Immature natural killer cell (primary cell): ENCODE results near the gene GIPC1. TPM values are rescaled to one million over a fixed set of nuclear protein-coding genes. Genes with fewer than 3 reads are reported as not detected.
A peak's percentile ranks its signal among the peaks of the same experiment; 100 is the strongest.
"Not testable (repeated sequence)": the region's sequence is repeated elsewhere in the genome, so short reads cannot be mapped to it uniquely, and the experiment has no call there.

Experiments
- DNase-seq, 3 donors: peaks; one replicate each; pipeline ENCODE4 v3.0.0; 2022; ENCODE audit warnings: mixed read lengths in 1 of 3
- H3K27ac Mint-ChIP-seq, 6 donors: one replicate each; pipeline ENCODE4 v1.8.0; 2020; ENCODE audit warnings: mixed read lengths in 6 of 6, mild to moderate bottlenecking in 5 of 6, inconsistent platforms in 4 of 6, moderate library complexity in 3 of 6
- H3K27me3 Mint-ChIP-seq, 3 donors: one replicate each; pipeline ENCODE4 v1.8.0; 2020 to 2021; ENCODE audit warnings: low read depth in 3 of 3, mild to moderate bottlenecking in 3 of 3, mixed read lengths in 3 of 3, moderate library complexity in 3 of 3, inconsistent platforms in 1 of 3
- H3K36me3 Mint-ChIP-seq, 3 donors: one replicate each; pipeline ENCODE4 v1.8.0; 2020; ENCODE audit warnings: mixed read lengths in 3 of 3, inconsistent platforms in 2 of 3, mild to moderate bottlenecking in 2 of 3
- H3K4me1 Mint-ChIP-seq, 2 donors: one replicate each; pipeline ENCODE4 v1.8.0; 2020; ENCODE audit warnings: inconsistent platforms in 2 of 2, mild to moderate bottlenecking in 2 of 2, mixed read lengths in 2 of 2, moderate library complexity in 1 of 2
- H3K4me3 Mint-ChIP-seq, 5 donors: one replicate each; pipeline ENCODE4 v1.8.0; 2020; ENCODE audit warnings: mild to moderate bottlenecking in 5 of 5, mixed read lengths in 5 of 5, inconsistent platforms in 3 of 5, moderate library complexity in 3 of 5
- H3K9me3 Mint-ChIP-seq, 6 donors: one replicate each; pipeline ENCODE4 v1.8.0; 2020; ENCODE audit warnings: mild to moderate bottlenecking in 6 of 6, mixed read lengths in 6 of 6, inconsistent platforms in 4 of 6, moderate library complexity in 3 of 6
- polyA plus RNA-seq, 3 donors: library from polyadenylated mRNA; unstranded; fragments of 300-500 nt; fragmentation: Illumina TruSeq; gene quantifications; one replicate each; pipeline ENCODE4 v1.2.3, GENCODE V29; 2021

GIPC1 gene
- 10 to 100 TPM; 42.0 to 49.0 (median 47.0) TPM for polyA plus RNA-seq

- peaks cover 0 to 4% (median 0%) of the 10 kb centered on the region in 3 donors for H3K27me3 Mint-ChIP-seq
- no peaks in the 10 kb centered on the region for H3K9me3 Mint-ChIP-seq
- DNase-seq: peak; percentile 84 to 87 (median 86)
- H3K27ac Mint-ChIP-seq: peak within 1 kb of the TSS; percentile 65 to 91 (median 86)
- peaks cover 24 to 25% of the 10 kb centered on the region in 2 donors for H3K4me1 Mint-ChIP-seq
- peak within 1 kb of the TSS; percentile 81 to 85 (median 83) for H3K4me3 Mint-ChIP-seq
- H3K36me3 Mint-ChIP-seq: peaks cover 0 to 4% (median 3%) of the 10 kb centered on the region in 3 donors
These were observed at the start of gene GIPC1 for GRCh38 chr19:14496029-14496833. Gene GIPC1 (minus strand): TSS chr19:14496127. CDS start chr19:14482976, 13,151 bp downstream.

GRCh38 chr19:14545716-14546082, 49.8 kb upstream of the GIPC1 start:
- peaks cover 6 to 18% of the 10 kb centered on the region in 2 donors for H3K4me1 Mint-ChIP-seq
- DNase-seq: no peak
- H3K36me3 Mint-ChIP-seq: peaks cover 3 to 5% (median 4%) of the 10 kb centered on the region in 3 donors
- no peak overlapping the region for H3K27ac Mint-ChIP-seq
- H3K9me3 Mint-ChIP-seq: no peaks in the 10 kb centered on the region
- H3K27me3 Mint-ChIP-seq: no peaks in the 10 kb centered on the region
- no peak overlapping the region for H3K4me3 Mint-ChIP-seq

GRCh38 chr19:14544977-14545715, 49.2 kb upstream of the GIPC1 start:
- DNase-seq: no peak
- no peaks in the 10 kb centered on the region for H3K9me3 Mint-ChIP-seq
- H3K36me3 Mint-ChIP-seq: peaks cover 3 to 5% (median 4%) of the 10 kb centered on the region in 3 donors
- peaks cover 4 to 12% of the 10 kb centered on the region in 2 donors for H3K4me1 Mint-ChIP-seq
- H3K4me3 Mint-ChIP-seq: no peak overlapping the region
- H3K27me3 Mint-ChIP-seq: no peaks in the 10 kb centered on the region
- H3K27ac Mint-ChIP-seq: peak overlapping the region in 2 of 6 donors; percentile 8 to 68

GRCh38 chr19:14544047-14544446, 48.1 kb upstream of the GIPC1 start:
- DNase-seq: no peak
- H3K4me3 Mint-ChIP-seq: no peak overlapping the region
- no peaks in the 10 kb centered on the region for H3K36me3 Mint-ChIP-seq
- H3K27ac Mint-ChIP-seq: no peak overlapping the region
- H3K27me3 Mint-ChIP-seq: no peaks in the 10 kb centered on the region
- H3K4me1 Mint-ChIP-seq: peaks cover 6 to 16% of the 10 kb centered on the region in 2 donors
- H3K9me3 Mint-ChIP-seq: no peaks in the 10 kb centered on the region

- Mint-ChIP-seq H3K27ac (no peak overlapping the region), H3K4me1 (peaks cover 6 to 16% of the 10 kb centered on the region in 2 donors), H3K9me3 (no peaks in the 10 kb centered on the region), H3K36me3 (no peaks in the 10 kb centered on the region), H3K27me3 (no peaks in the 10 kb centered on the region), H3K4me3 (no peak overlapping the region)
- no peak for DNase-seq
These were observed 46.9 kb upstream of the GIPC1 start for GRCh38 chr19:14542711-14543328.

- H3K4me1 Mint-ChIP-seq: peaks cover 11 to 16% of the 10 kb centered on the region in 2 donors
- H3K4me3 Mint-ChIP-seq, H3K27ac Mint-ChIP-seq, H3K36me3 Mint-ChIP-seq, H3K9me3 Mint-ChIP-seq, DNase-seq, H3K27me3 Mint-ChIP-seq: not testable (repeated sequence)
These were observed 46.1 kb upstream of the GIPC1 start for GRCh38 chr19:14541979-14542378.

GRCh38 chr19:14540741-14541525, 45.0 kb upstream of the GIPC1 start:
- Mint-ChIP-seq H3K4me1 (peaks cover 11 to 16% of the 10 kb centered on the region in 2 donors), H3K4me3 (no peak overlapping the region), H3K9me3 (no peaks in the 10 kb centered on the region), H3K36me3 (no peaks in the 10 kb centered on the region), H3K27ac (peak overlapping the region in 3 of 6 donors; percentile 31 to 60 (median 48)), H3K27me3 (no peaks in the 10 kb centered on the region)
- DNase-seq: no peak

GRCh38 chr19:14536926-14537692, 41.2 kb upstream of the GIPC1 start:
- peak in 1 of 3 donors; percentile 23 for DNase-seq
- no peak overlapping the region for H3K27ac Mint-ChIP-seq
- H3K4me1 Mint-ChIP-seq: peaks cover 14% of the 10 kb centered on the region in 2 donors
- no peaks in the 10 kb centered on the region for H3K9me3 Mint-ChIP-seq
- peak overlapping the region in 1 of 5 donors; percentile 8 for H3K4me3 Mint-ChIP-seq
- H3K36me3 Mint-ChIP-seq: no peaks in the 10 kb centered on the region
- no peaks in the 10 kb centered on the region for H3K27me3 Mint-ChIP-seq

GRCh38 chr19:14533450-14533849, 37.5 kb upstream of the GIPC1 start:
- H3K9me3 Mint-ChIP-seq: no peaks in the 10 kb centered on the region
- H3K4me1 Mint-ChIP-seq: peaks cover 29 to 30% of the 10 kb centered on the region in 2 donors
- peaks cover 6 to 13% (median 8%) of the 10 kb centered on the region in 3 donors for H3K27me3 Mint-ChIP-seq
- no peaks in the 10 kb centered on the region for H3K36me3 Mint-ChIP-seq
- no peak for DNase-seq
- H3K27ac Mint-ChIP-seq: peak overlapping the region in 1 of 6 donors; percentile 22
- H3K4me3 Mint-ChIP-seq: no peak overlapping the region

- Mint-ChIP-seq H3K4me1 (peaks cover 23 to 29% of the 10 kb centered on the region in 2 donors), H3K27me3 (peaks cover 6 to 13% (median 8%) of the 10 kb centered on the region in 3 donors), H3K36me3 (no peaks in the 10 kb centered on the region), H3K4me3 (peak overlapping the region; percentile 93 to 95 (median 95)), H3K9me3 (no peaks in the 10 kb centered on the region), H3K27ac (peak overlapping the region; percentile 15 to 97 (median 72))
- no peak for DNase-seq
These were observed 34.6 kb upstream of the GIPC1 start for GRCh38 chr19:14530506-14530905.

- Mint-ChIP-seq H3K4me3 (peak overlapping the region; percentile 93 to 95 (median 95)), H3K36me3 (no peaks in the 10 kb centered on the region), H3K4me1 (peaks cover 23 to 29% of the 10 kb centered on the region in 2 donors), H3K27ac (peak overlapping the region; percentile 90 to 98 (median 97)), H3K27me3 (peaks cover 6 to 13% (median 8%) of the 10 kb centered on the region in 3 donors), H3K9me3 (no peaks in the 10 kb centered on the region)
- DNase-seq: no peak
These were observed 34.0 kb upstream of the GIPC1 start for GRCh38 chr19:14530005-14530348.

- H3K4me1 Mint-ChIP-seq: peaks cover 23 to 29% of the 10 kb centered on the region in 2 donors
- peak; percentile 100 for DNase-seq
- no peaks in the 10 kb centered on the region for H3K9me3 Mint-ChIP-seq
- peak within 1 kb of the TSS; percentile 94 to 98 (median 97) for H3K27ac Mint-ChIP-seq
- H3K36me3 Mint-ChIP-seq: no peaks in the 10 kb centered on the region
- peak within 1 kb of the TSS; percentile 93 to 95 (median 95) for H3K4me3 Mint-ChIP-seq
- H3K27me3 Mint-ChIP-seq: peaks cover 6 to 13% (median 8%) of the 10 kb centered on the region in 3 donors
These were observed 33.5 kb upstream of the GIPC1 start, which contains the start of gene TECR for GRCh38 chr19:14529254-14530004. Gene TECR (plus strand): TSS chr19:14529594. CDS start chr19:14529697, 103 bp downstream.
